ENCODE measurements around the gene GAPDHS.
A peak's percentile ranks its signal among the peaks of the same experiment; 100 is the strongest.

Gene GAPDHS

DNA sequence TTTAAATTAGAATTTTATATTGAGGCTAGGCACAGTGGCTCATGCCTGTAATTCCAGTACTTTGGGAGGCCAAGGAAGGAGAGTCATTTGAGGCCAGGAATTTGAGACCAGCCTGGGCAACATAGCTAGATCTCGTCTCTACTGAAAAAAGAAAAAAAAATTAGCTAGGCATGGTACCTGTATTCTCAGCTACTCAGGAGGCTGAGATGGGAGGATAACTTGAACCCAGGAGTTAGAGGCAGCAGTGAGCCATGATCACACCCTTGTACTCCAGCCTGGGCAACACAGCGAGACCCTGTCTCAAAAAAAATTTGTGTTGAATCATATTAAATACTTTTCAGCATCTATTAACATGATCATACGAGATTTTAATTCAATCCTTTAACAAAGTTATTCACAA lies 57.6 kb downstream of the GAPDHS start:
- no peak overlapping the region for H3K4me3 ChIP-seq (ENCODE audit: low read depth, low read length)
- TF ChIP-seq, protein P1, sequence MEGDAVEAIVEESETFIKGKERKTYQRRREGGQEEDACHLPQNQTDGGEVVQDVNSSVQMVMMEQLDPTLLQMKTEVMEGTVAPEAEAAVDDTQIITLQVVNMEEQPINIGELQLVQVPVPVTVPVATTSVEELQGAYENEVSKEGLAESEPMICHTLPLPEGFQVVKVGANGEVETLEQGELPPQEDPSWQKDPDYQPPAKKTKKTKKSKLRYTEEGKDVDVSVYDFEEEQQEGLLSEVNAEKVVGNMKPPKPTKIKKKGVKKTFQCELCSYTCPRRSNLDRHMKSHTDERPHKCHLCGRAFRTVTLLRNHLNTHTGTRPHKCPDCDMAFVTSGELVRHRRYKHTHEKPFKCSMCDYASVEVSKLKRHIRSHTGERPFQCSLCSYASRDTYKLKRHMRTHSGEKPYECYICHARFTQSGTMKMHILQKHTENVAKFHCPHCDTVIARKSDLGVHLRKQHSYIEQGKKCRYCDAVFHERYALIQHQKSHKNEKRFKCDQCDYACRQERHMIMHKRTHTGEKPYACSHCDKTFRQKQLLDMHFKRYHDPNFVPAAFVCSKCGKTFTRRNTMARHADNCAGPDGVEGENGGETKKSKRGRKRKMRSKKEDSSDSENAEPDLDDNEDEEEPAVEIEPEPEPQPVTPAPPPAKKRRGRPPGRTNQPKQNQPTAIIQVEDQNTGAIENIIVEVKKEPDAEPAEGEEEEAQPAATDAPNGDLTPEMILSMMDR (IDR thresholded peaks at IDR 0.05; ENCODE audit: borderline replicate concordance, insufficient read depth, low read depth, low read length) = no peak

DNA sequence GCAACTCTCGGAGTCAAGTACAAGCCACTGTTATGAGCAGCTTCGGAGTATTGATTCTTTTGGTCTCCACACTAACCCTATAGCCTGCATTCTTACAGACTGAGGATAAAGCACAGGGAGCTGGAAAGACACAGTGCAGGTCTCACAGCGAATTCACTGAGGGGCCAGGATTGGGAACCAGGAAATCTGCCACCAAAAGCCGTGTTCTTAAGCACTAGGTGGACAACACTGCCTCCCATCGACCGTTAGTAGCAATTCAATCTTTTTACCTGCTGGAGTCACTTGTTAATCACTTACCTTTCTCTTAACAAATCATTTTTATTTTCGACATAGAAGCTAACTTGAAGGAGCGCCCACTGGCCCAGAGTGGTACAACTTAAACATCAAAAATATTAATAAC lies 59.0 kb downstream of the GAPDHS start:
- TF ChIP-seq, protein P1 (IDR thresholded peaks at IDR 0.05; ENCODE audit: borderline replicate concordance, insufficient read depth, low read depth, low read length) = peak; percentile 61
- no peak overlapping the region for H3K4me3 ChIP-seq (ENCODE audit: low read depth, low read length)

Measured in GM12875 (cell line).